Endodermal cell (in vitro differentiated cells): ENCODE results near the gene EFTUD2. TPM values are rescaled to one million over a fixed set of nuclear protein-coding genes. Genes with fewer than 3 reads are reported as not detected.
A peak's percentile ranks its signal among the peaks of the same experiment; 100 is the strongest.

Experiments used
- DNase-seq: peaks from one replicate; pipeline ENCODE4 v3.0.0-alpha.2; 2017
- H3K27ac ChIP-seq: 2 replicates; pipeline ENCODE4 v1.5.1; 2013; ENCODE audit warnings: mild to moderate bottlenecking, low read depth, low read length, moderate library complexity
- H3K27me3 ChIP-seq: 2 replicates; pipeline ENCODE4 v1.6.1; 2013; ENCODE audit warnings: mild to moderate bottlenecking, low read length, moderate library complexity; ENCODE audit not compliant: insufficient read depth, control insufficient read depth, poor library complexity, severe bottlenecking
- H3K36me3 ChIP-seq: 2 replicates; pipeline ENCODE4 v1.7.0; 2013; ENCODE audit warnings: mild to moderate bottlenecking, low read length, moderate library complexity; ENCODE audit not compliant: control insufficient read depth, insufficient read depth
- H3K4me1 ChIP-seq: one replicate; pipeline ENCODE4 v1.7.0; 2013; ENCODE audit warnings: low read length; ENCODE audit not compliant: control insufficient read depth, insufficient read depth
- H3K4me3 ChIP-seq: 2 replicates; pipeline ENCODE4 v1.5.1; 2013; ENCODE audit warnings: mild to moderate bottlenecking, low read length, moderate library complexity
- H3K9ac ChIP-seq: 2 replicates; pipeline ENCODE4 v1.6.1; 2013; ENCODE audit warnings: mild to moderate bottlenecking, low read length, moderate library complexity; ENCODE audit not compliant: poor library complexity, severe bottlenecking; ENCODE audit errors: extremely low read depth
- H3K9me3 ChIP-seq: 2 replicates; pipeline ENCODE4 v1.6.1; 2013; ENCODE audit warnings: mild to moderate bottlenecking, low read length, moderate library complexity; ENCODE audit not compliant: control insufficient read depth
- H3K27ac Mint-ChIP-seq: 2 replicates; pipeline ENCODE4 v1.8.0; 2020; ENCODE audit warnings: mixed read lengths
- H3K27me3 Mint-ChIP-seq: 2 replicates; pipeline ENCODE4 v1.8.0; 2021; ENCODE audit warnings: mild to moderate bottlenecking, mixed read lengths; ENCODE audit not compliant: insufficient read depth
- H3K36me3 Mint-ChIP-seq: 2 replicates; pipeline ENCODE4 v1.8.0; 2020; ENCODE audit warnings: low read depth, mixed read lengths
- H3K4me1 Mint-ChIP-seq: 2 replicates; pipeline ENCODE4 v1.8.0; 2020; ENCODE audit warnings: mixed read lengths
- H3K4me3 Mint-ChIP-seq: 2 replicates; pipeline ENCODE4 v1.8.0; 2020; ENCODE audit warnings: mild to moderate bottlenecking, moderate library complexity, mixed read lengths
- H3K9me3 Mint-ChIP-seq: 2 replicates; pipeline ENCODE4 v1.8.0; 2020; ENCODE audit warnings: mild to moderate bottlenecking, mixed read lengths
- CTCF ChIP-seq: fragments of 200-600 bp; sonication (generic); conservative IDR thresholded peaks from 2 replicates; pipeline ENCODE4 v1.5.0; 2021; ENCODE audit warnings: antibody characterized with exemption, mild to moderate bottlenecking
- WGBS, 2 experiments: methylation state at CpG; one replicate each; pipeline versions ENCODE4 v1.1.5 to v1.1.7; 2013; ENCODE audit warnings: missing lambda C conversion rate in 2 of 2, mixed read lengths in 1 of 2; ENCODE audit not compliant: insufficient coverage in 1 of 2, insufficient read length in 1 of 2; 5-methylcytosine and 5-hydroxymethylcytosine counted together
- total RNA-seq, 2 donors: library from RNA; stranded (reverse); fragmentation: NEBNext Ultra II Directional in 1 of 2; extraction: Animal tissue kit (Norgen Biotek cat#: 25700) in 1 of 2; gene quantifications; 2 replicates in 1 of 2; 3 replicates in 1 of 2; pipeline ENCODE4 v1.2.1, GENCODE V29; 2021

The EFTUD2 gene
- total RNA-seq, 2 donors from 2014 or later, result 145 to 171 TPM

- no peaks in the 10 kb centered on the region for H3K4me1 ChIP-seq
- no peak for TF ChIP-seq CTCF
- H3K27me3 ChIP-seq, result no peaks in the 10 kb centered on the region
- no peak overlapping the region for H3K4me3 ChIP-seq
- Mint-ChIP-seq H3K4me1 (peaks cover 14% of the 10 kb centered on the region), H3K27ac (no peak overlapping the region), H3K27me3 (no peaks in the 10 kb centered on the region), H3K9me3 (peaks cover 3% of the 10 kb centered on the region), H3K4me3 (no peak overlapping the region), H3K36me3 (peaks cover 28% of the 10 kb centered on the region)
- H3K9me3 ChIP-seq, result peaks cover 7% of the 10 kb centered on the region
- no peak overlapping the region for H3K9ac ChIP-seq
- H3K36me3 ChIP-seq, result peaks cover 62% of the 10 kb centered on the region
- no peak overlapping the region for H3K27ac ChIP-seq
- 98 to 100% methylated on average over 8 to 9 of the region's 9 CpGs for WGBS, 2 experiments
- peak; percentile 56 for DNase-seq
Measured at GRCh38 chr17:44941712-44942331, 42.6 kb upstream of the EFTUD2 start.

- H3K4me3 ChIP-seq, result no peak overlapping the region
- H3K36me3 ChIP-seq, result peaks cover 69% of the 10 kb centered on the region
- H3K27me3 ChIP-seq, result no peaks in the 10 kb centered on the region
- H3K9me3 ChIP-seq, result peaks cover 7% of the 10 kb centered on the region
- Mint-ChIP-seq H3K9me3 (peaks cover 3% of the 10 kb centered on the region), H3K36me3 (peaks cover 28% of the 10 kb centered on the region), H3K4me1 (peaks cover 8% of the 10 kb centered on the region), H3K27ac (no peak overlapping the region), H3K4me3 (no peak overlapping the region), H3K27me3 (no peaks in the 10 kb centered on the region)
- TF ChIP-seq CTCF, result no peak
- H3K4me1 ChIP-seq, result no peaks in the 10 kb centered on the region
- DNase-seq, result no peak
- WGBS, 2 experiments, result 88 to 100% methylated on average over 1 of the region's 1 CpG
- H3K27ac ChIP-seq, result no peak overlapping the region
- no peak overlapping the region for H3K9ac ChIP-seq
Measured at GRCh38 chr17:44940768-44941167, 41.5 kb upstream of the EFTUD2 start.

- Histone ChIP-seq H3K27me3 (no peaks in the 10 kb centered on the region), H3K9ac (no peak overlapping the region), H3K4me1 (no peaks in the 10 kb centered on the region), H3K36me3 (peaks cover 73% of the 10 kb centered on the region), H3K9me3 (peaks cover 7% of the 10 kb centered on the region), H3K27ac (no peak overlapping the region), H3K4me3 (no peak overlapping the region)
- DNase-seq, result peak; percentile 58
- Mint-ChIP-seq H3K27ac (no peak overlapping the region), H3K4me1 (peaks cover 8% of the 10 kb centered on the region), H3K27me3 (no peaks in the 10 kb centered on the region), H3K9me3 (peaks cover 3% of the 10 kb centered on the region), H3K36me3 (peaks cover 33% of the 10 kb centered on the region), H3K4me3 (no peak overlapping the region)
- 91 to 96% methylated on average over 4 of the region's 4 CpGs for WGBS, 2 experiments
- no peak for TF ChIP-seq CTCF
Measured at GRCh38 chr17:44940317-44940716, 41.1 kb upstream of the EFTUD2 start.
